NCI-H446 (cell line): ENCODE measurements around the gene FBXO11.
"Not testable (repeated sequence)": the region's sequence is repeated elsewhere in the genome, so short reads cannot be mapped to it uniquely, and the experiment has no call there.

ENCODE experiments used
- DNase-seq, 2 experiments: peaks; one replicate each; lab custom pipeline; 2025; lab: John Stamatoyannopoulos, UW

FBXO11 gene

GRCh38 chr2:47906157-47907038 lies at the start of gene FBXO11:
FBXO11 (minus strand) TSS chr2:47906498; CDS start chr2:47905720, 778 bp downstream.
- DNase-seq = peak; percentile 97 to 98

- DNase-seq = peak in 1 of 2 experiments; percentile 18
These were observed 44.3 kb upstream of the FBXO11 start for GRCh38 chr2:47950340-47951301.

- DNase-seq = peak in 1 of 2 experiments; percentile 14
These were observed 40.3 kb upstream of the FBXO11 start for GRCh38 chr2:47946593-47946992.

GRCh38 chr2:47945046-47945781 lies 38.9 kb upstream of the FBXO11 start:
- DNase-seq = peak; percentile 13 to 63

GRCh38 chr2:47941936-47942335 lies 35.6 kb upstream of the FBXO11 start:
- DNase-seq = no peak

- no peak for DNase-seq
These were observed 31.4 kb upstream of the FBXO11 start for GRCh38 chr2:47937677-47938076.

- no peak for DNase-seq
These were observed 28.8 kb upstream of the FBXO11 start for GRCh38 chr2:47935071-47935470.

GRCh38 chr2:47918043-47918442 lies 11.7 kb upstream of the FBXO11 start:
- DNase-seq = no peak

- DNase-seq = no peak
These were observed 11.1 kb upstream of the FBXO11 start for GRCh38 chr2:47917276-47917961.

- no peak for DNase-seq
These were observed 10.1 kb upstream of the FBXO11 start for GRCh38 chr2:47916412-47916811.

GRCh38 chr2:47910662-47911061 lies 4.4 kb upstream of the FBXO11 start:
- DNase-seq = not testable (repeated sequence)

- DNase-seq = no peak
These were observed 2.4 kb upstream of the FBXO11 start for GRCh38 chr2:47908682-47909081.

GRCh38 chr2:47907039-47907781 lies 912 bp upstream of the FBXO11 start:
- no peak for DNase-seq

- peak; percentile 41 to 56 for DNase-seq
These were observed 727 bp downstream of the FBXO11 start for GRCh38 chr2:47905386-47906156.

- no peak for DNase-seq
These were observed 2.4 kb downstream of the FBXO11 start for GRCh38 chr2:47903781-47904490.

- not testable (repeated sequence) for DNase-seq
These were observed 4.4 kb downstream of the FBXO11 start for GRCh38 chr2:47901892-47902291.

GRCh38 chr2:47900857-47901256 lies 5.4 kb downstream of the FBXO11 start:
- DNase-seq = no peak

GRCh38 chr2:47899915-47900816 lies 6.1 kb downstream of the FBXO11 start:
- no peak for DNase-seq
